Upper lobe of left lung (tissue), 6 donors: ENCODE measurements around the gene XXYLT1. TPM values are rescaled to one million over a fixed set of nuclear protein-coding genes. Genes with fewer than 3 reads are reported as not detected.

ENCODE experiments used
- ATAC-seq, 2 donors: fragments of 200-7000 bp; cut with Tn5 transposase; one replicate each; pipeline ENCODE4 v1.9.1; 2022; ENCODE audit warnings: mild to moderate bottlenecking in 2 of 2, moderate library complexity in 2 of 2; ENCODE audit not compliant: low FRiP score in 2 of 2
- DNase-seq, 2 donors: peaks; one replicate each; pipeline ENCODE4 v3.0.0-alpha.2; 2019 to 2020
- H3K27ac ChIP-seq, 4 donors: fragments of 200-600 bp; sonication (generic); one replicate each; pipeline ENCODE4 v1.5.1; 2016 to 2019
- H3K27me3 ChIP-seq, 4 donors: fragments of 200-600 bp; sonication (generic); one replicate each; pipeline ENCODE4 v1.5.1; 2017 to 2019
- H3K36me3 ChIP-seq, 4 donors: fragments of 200-600 bp; sonication (generic); one replicate each; pipeline ENCODE4 v1.5.1; 2016 to 2019
- H3K4me1 ChIP-seq, 4 donors: fragments of 200-600 bp; sonication (generic); one replicate each; pipeline ENCODE4 v1.5.1; 2018 to 2019
- H3K4me3 ChIP-seq, 4 donors: fragments of 200-600 bp; sonication (generic); one replicate each; pipeline ENCODE4 v1.5.1; 2017 to 2019; ENCODE audit warnings: mild to moderate bottlenecking in 2 of 4, moderate library complexity in 1 of 4
- H3K9me3 ChIP-seq, 4 donors: fragments of 200-600 bp; sonication (generic); one replicate each; pipeline ENCODE4 v1.5.1; 2018 to 2019
- CTCF ChIP-seq, 6 experiments: fragments of 450-650 bp in 4 of 6; fragments of 200-600 bp in 2 of 6; sonication (generic) in 2 of 6; IDR thresholded peaks; one replicate each; pipeline ENCODE4 v1.5.1; 2016 to 2019; ENCODE audit warnings: antibody characterized with exemption in 6 of 6
- EP300 ChIP-seq, 4 donors: sonication (generic); formaldehyde crosslinking; IDR thresholded peaks; one replicate each; pipeline ENCODE4 v1.5.1; 2017; ENCODE audit warnings: antibody characterized with exemption in 4 of 4, control low read depth in 2 of 4
- POLR2A ChIP-seq, 4 donors: fragments of 450-650 bp; IDR thresholded peaks; one replicate each; pipeline ENCODE4 v1.5.1; 2016 to 2017; ENCODE audit warnings: antibody characterized with exemption in 4 of 4, mild to moderate bottlenecking in 2 of 4
- POLR2AphosphoS5 ChIP-seq, 2 donors: sonication (generic); formaldehyde crosslinking; IDR thresholded peaks; one replicate each; pipeline ENCODE4 v1.5.1; 2017; ENCODE audit warnings: antibody characterized with exemption in 2 of 2
- WGBS, 2 donors: methylation state at CpG; one replicate each; pipeline ENCODE4 v1.1.5; 2017 to 2018; 5-methylcytosine and 5-hydroxymethylcytosine counted together
- total RNA-seq, 6 donors: library from RNA; depleted of rRNA in 4 of 6; stranded (reverse); fragments of >200 nt in 4 of 6; gene quantifications; one replicate each; pipeline versions ENCODE4 v1.1.0 to v1.2.1, GENCODE V29; 2016 to 2021
- donor health status: DM: no; HTN: no; CAD: no; lungs with moderate emphysema.
- donor health status: DM: no; HTN: yes; CAD: no; lungs with severe emphysema.

XXYLT1 gene
- total RNA-seq, 6 donors from 2014 or later = 6.3 to 9.6 (median 8.6) TPM

GRCh38 chr3:195048059-195048905, 222.7 kb downstream of the XXYLT1 start:
- Histone ChIP-seq H3K27ac (no peak overlapping the region), H3K4me1 (no peaks in the 10 kb centered on the region), H3K27me3 (no peaks in the 10 kb centered on the region), H3K4me3 (no peak overlapping the region), H3K9me3 (no peaks in the 10 kb centered on the region), H3K36me3 (no peaks in the 10 kb centered on the region)
- no peak for ATAC-seq
- 73 to 77% methylated on average over 16 of the region's 16 CpGs for WGBS, 2 donors
- TF ChIP-seq CTCF (IDR thresholded peaks at IDR 0.05) (no peak), POLR2AphosphoS5 (IDR thresholded peaks at IDR 0.05) (no peak), EP300 (IDR thresholded peaks at IDR 0.05) (no peak), POLR2A (IDR thresholded peaks at IDR 0.05) (no peak)
- no peak for DNase-seq

- Histone ChIP-seq H3K27me3 (no peaks in the 10 kb centered on the region), H3K36me3 (no peaks in the 10 kb centered on the region), H3K9me3 (no peaks in the 10 kb centered on the region), H3K4me1 (peaks cover 0 to 4% (median 0%) of the 10 kb centered on the region in 4 donors), H3K27ac (no peak overlapping the region), H3K4me3 (no peak overlapping the region)
- 72 to 80% methylated on average over 3 of the region's 3 CpGs for WGBS, 2 donors
- ATAC-seq (no peak), DNase-seq (no peak)
- no peak for TF ChIP-seq POLR2A (IDR thresholded peaks at IDR 0.05)
- TF ChIP-seq CTCF (IDR thresholded peaks at IDR 0.05) = no peak
- no peak for TF ChIP-seq POLR2AphosphoS5 (IDR thresholded peaks at IDR 0.05)
- no peak for TF ChIP-seq EP300 (IDR thresholded peaks at IDR 0.05)
These were observed 223.4 kb downstream of the XXYLT1 start for GRCh38 chr3:195047536-195047935.

GRCh38 chr3:195046441-195046840, 224.5 kb downstream of the XXYLT1 start:
- no peaks in the 10 kb centered on the region for H3K9me3 ChIP-seq
- no peaks in the 10 kb centered on the region for H3K27me3 ChIP-seq
- H3K4me3 ChIP-seq = no peak overlapping the region
- 72 to 85% methylated on average over 6 of the region's 6 CpGs for WGBS, 2 donors
- H3K36me3 ChIP-seq = no peaks in the 10 kb centered on the region
- no peak overlapping the region for H3K27ac ChIP-seq
- no peak for DNase-seq
- H3K4me1 ChIP-seq = peaks cover 0 to 7% (median 0%) of the 10 kb centered on the region in 4 donors
- ATAC-seq = no peak
- TF ChIP-seq EP300 (IDR thresholded peaks at IDR 0.05) (no peak), CTCF (IDR thresholded peaks at IDR 0.05) (no peak), POLR2A (IDR thresholded peaks at IDR 0.05) (no peak), POLR2AphosphoS5 (IDR thresholded peaks at IDR 0.05) (no peak)

- H3K4me1 ChIP-seq = peaks cover 0 to 7% (median 0%) of the 10 kb centered on the region in 4 donors
- H3K9me3 ChIP-seq = no peaks in the 10 kb centered on the region
- H3K4me3 ChIP-seq = no peak overlapping the region
- H3K27ac ChIP-seq = no peak overlapping the region
- H3K36me3 ChIP-seq = no peaks in the 10 kb centered on the region
- ATAC-seq (no peak), DNase-seq (no peak)
- no peaks in the 10 kb centered on the region for H3K27me3 ChIP-seq
- TF ChIP-seq CTCF (IDR thresholded peaks at IDR 0.05) (no peak), POLR2AphosphoS5 (IDR thresholded peaks at IDR 0.05) (no peak)
- 74 to 78% methylated on average over 13 to 17 of the region's 17 CpGs for WGBS, 2 donors
These were observed 225.3 kb downstream of the XXYLT1 start for GRCh38 chr3:195045481-195046210.
